ENCODE data around the gene SLC13A3.

The SLC13A3 gene

DNA sequence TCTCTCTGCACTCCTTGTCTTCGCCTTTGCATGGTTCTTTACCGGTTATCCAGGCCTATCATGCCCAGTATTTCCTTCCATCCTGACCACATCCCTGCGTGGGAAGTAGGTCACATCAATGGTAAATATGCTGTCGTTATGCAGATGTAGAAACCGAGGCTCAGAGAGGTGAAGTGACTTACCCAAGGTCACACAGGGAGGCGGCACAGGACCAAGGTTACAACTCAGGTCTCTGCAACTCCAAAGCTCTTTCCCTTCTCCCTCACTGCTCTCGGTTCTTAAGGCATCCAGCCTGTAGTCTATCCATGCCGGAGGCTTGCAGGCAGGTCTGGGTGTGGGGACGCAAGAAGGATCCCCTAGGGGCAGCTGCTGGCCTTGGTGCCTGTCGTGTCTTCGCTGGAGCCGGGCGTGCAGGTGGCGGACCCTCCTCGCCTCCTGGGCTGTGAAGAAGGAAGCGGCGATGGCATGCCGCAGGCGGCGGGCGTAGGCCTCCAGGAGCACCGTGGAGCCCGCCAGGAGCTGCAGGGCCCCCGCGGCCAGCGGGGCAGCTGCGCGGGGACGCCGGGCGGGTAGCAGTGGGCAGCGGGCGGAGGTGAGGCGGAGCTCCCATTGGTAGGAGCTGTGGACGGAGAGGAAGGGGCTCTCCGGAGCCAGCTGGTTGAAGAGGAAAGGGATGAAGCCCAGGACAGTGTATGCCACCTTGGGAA, 109.9 kb downstream of the SLC13A3 start:
- no peak for TF ChIP-seq CTCF (conservative IDR thresholded peaks at IDR 0.05)
- TF ChIP-seq ZFX (IDR thresholded peaks at IDR 0.05), result no peak
- H3K27ac ChIP-seq, result no peak overlapping the region

- no peak for TF ChIP-seq ZFX (IDR thresholded peaks at IDR 0.05)
- TF ChIP-seq CTCF (conservative IDR thresholded peaks at IDR 0.05), result peak; percentile 28
- no peak overlapping the region for H3K27ac ChIP-seq
These were observed 112.1 kb downstream of the SLC13A3 start for GRCh38 chr20:46539113-46539512.

DNA sequence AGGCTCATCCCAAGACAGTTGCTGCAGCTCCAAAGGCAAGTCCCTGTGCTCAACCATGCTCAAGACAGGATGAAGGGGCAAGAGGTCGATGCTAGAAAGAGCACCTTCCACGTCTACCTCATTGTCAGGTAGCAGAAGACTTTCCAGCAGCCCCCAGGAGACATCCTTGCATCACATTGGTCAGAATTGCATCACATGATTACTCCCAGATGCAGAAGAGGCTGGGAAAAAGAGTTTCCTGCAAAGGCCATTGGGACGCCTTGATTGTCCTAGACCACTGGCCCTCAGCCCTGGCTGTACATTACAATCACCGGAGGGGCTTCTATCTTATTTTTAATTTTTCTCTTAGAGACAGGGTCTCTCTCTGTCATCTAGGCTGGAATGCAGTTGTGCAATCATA, 120.6 kb downstream of the SLC13A3 start:
- TF ChIP-seq ZFX (IDR thresholded peaks at IDR 0.05) (no peak), CTCF (conservative IDR thresholded peaks at IDR 0.05) (no peak)

DNA sequence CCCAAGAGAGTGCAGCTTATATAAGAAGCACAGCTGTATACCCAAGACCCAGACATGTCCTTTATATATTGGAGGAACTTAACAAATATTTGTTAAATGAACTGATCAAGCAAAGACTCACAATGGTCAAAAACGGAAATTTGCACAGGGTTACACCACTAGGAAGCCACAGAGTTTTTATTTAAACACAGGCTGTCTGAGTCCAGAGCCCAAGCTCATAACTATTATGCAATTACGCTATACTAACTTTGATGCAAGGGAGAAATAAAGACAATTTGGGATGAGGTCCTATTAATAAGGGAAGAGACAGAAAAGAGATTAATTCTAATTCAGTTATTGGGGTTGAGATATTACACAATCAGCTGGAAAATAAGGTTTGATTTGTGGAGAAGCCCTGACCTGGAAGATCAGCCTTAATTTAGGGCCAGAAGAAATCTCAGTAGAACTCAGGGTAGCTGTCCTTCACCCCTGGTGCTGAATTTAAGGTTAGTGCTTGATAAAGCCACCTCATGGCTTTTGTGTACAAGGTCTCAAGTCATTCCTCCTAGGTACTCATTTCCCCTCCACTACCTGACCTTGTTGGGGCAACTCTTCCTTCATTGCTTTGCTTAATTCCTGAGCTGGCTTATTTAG, 127.4 kb downstream of the SLC13A3 start:
- TF ChIP-seq ZFX (IDR thresholded peaks at IDR 0.05) (no peak), CTCF (conservative IDR thresholded peaks at IDR 0.05) (no peak)
- no peak overlapping the region for H3K27ac ChIP-seq

More for the DNA sequence above, 120.6 kb downstream of the SLC13A3 start:
- H3K27ac ChIP-seq, result no peak overlapping the region

- TF ChIP-seq ZFX (IDR thresholded peaks at IDR 0.05), result no peak
- TF ChIP-seq CTCF (conservative IDR thresholded peaks at IDR 0.05), result no peak
These were observed 128.2 kb downstream of the SLC13A3 start for GRCh38 chr20:46523108-46523507.

GRCh38 chr20:46520976-46521579, 130.2 kb downstream of the SLC13A3 start:
- peak; percentile 85 for TF ChIP-seq CTCF (conservative IDR thresholded peaks at IDR 0.05)
- no peak for TF ChIP-seq ZFX (IDR thresholded peaks at IDR 0.05)
- H3K27ac ChIP-seq, result no peak overlapping the region

More at GRCh38 chr20:46523108-46523507, 128.2 kb downstream of the SLC13A3 start:
- no peak overlapping the region for H3K27ac ChIP-seq

DNA sequence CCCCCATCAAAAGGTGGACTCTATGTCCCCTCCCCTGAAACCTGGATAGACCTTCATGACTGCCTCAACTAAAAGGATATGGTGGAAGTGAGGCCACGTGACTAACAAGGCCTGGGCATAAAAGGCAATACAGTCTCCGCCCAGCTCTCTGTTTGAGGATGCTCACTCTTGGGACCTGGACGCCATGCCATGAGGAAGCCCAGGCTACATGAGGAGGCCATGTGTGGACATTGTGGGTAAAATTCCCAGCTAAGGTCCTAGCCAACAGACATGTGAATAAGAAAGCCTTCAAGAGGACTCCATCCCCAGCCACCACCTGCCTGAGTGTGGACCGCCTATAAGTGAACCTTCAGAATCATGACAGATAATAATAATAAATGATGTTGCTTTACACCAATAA, 130.7 kb downstream of the SLC13A3 start:
- no peak for TF ChIP-seq CTCF (conservative IDR thresholded peaks at IDR 0.05)
- TF ChIP-seq ZFX (IDR thresholded peaks at IDR 0.05), result no peak

More for the DNA sequence above, 130.7 kb downstream of the SLC13A3 start:
- no peak overlapping the region for H3K27ac ChIP-seq

Measured in C4-2B (cell line).